Lower leg skin (tissue), 3 donors: ENCODE results near the gene ARHGEF39.

Experiments
- CTCF ChIP-seq, 3 donors: fragments of 450-650 bp; IDR thresholded peaks; one replicate each; pipeline ENCODE4 v1.5.1; 2016; ENCODE audit warnings: antibody characterized with exemption in 3 of 3, mild to moderate bottlenecking in 3 of 3, moderate library complexity in 2 of 3
- POLR2A ChIP-seq, 2 donors: fragments of 450-650 bp; IDR thresholded peaks; one replicate each; pipeline ENCODE4 v1.6.1; 2016 to 2017; ENCODE audit warnings: antibody characterized with exemption in 2 of 2, mild to moderate bottlenecking in 1 of 2, moderate library complexity in 1 of 2

GRCh38 chr9:35690614-35691333, 25.8 kb upstream of the ARHGEF39 start:
- TF ChIP-seq POLR2A (IDR thresholded peaks at IDR 0.05) (no peak), CTCF (IDR thresholded peaks at IDR 0.05) (no peak)
